Measurements from ENCODE around the gene TRABD2B.

Gene TRABD2B

GRCh38 chr1:47903723-47904122 is 93.5 kb downstream of the TRABD2B start:
- no peak for DNase-seq

DNA sequence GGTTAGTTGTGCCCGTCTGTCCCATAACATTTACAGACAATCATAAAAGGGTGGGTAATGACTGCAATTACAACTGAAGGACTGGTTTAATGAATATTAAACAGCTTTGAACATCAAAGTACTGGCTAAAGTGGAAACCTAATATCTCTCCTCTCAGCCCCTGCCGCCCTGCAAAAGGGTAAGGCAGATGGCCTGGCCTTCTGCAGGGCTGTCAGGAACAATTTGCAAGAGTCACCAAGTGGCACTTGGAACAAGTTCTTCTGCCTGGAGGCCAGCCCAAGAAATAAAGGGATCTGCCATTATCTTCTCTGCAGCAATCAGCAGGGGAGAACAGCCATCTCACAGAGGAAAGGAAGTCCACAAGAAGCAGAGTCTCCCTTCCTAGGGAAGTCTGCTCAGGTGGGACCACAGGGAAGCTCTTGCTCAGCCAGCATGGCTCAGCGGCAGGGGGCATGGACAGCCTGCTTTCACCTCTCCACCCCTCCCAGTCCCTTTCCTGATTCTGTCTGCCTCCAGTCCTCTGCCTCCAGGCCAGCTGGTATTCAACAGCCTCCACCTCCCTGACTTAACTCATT is 96.1 kb downstream of the TRABD2B start:
- DNase-seq = no peak

DNA sequence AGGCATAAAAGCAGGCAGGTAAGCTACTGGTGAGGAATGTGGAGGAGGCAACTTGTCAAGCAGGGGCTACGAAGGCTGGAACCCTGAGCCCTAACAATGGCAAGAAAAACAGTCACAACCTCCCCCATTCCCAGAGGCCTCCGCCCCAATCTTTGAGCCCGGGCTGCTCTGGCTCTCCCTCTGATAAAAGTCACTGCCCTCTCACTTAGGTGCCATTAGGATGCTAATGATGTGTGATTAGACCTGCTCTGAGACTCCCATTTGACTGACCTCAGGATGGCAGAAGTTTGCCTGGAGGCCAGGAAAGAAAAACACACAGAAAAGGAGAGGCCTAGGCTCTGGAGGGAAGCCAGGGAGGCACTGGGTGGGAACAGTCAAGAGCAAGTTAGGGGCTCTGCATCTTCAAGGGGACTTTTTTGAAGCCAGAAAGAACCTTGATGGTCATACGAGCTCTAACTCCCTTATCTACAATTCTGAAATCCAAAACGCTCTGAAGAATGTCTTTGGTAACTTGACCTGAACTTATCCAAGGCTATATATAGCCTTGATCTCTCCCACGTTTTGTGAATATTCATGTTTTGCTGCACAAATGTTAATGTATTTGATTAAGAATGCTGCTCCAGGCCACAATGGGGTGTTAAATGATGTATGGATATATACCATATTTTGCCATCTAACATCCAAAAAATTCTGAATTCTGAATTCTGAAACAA is 98.9 kb downstream of the TRABD2B start:
- DNase-seq = no peak

DNA sequence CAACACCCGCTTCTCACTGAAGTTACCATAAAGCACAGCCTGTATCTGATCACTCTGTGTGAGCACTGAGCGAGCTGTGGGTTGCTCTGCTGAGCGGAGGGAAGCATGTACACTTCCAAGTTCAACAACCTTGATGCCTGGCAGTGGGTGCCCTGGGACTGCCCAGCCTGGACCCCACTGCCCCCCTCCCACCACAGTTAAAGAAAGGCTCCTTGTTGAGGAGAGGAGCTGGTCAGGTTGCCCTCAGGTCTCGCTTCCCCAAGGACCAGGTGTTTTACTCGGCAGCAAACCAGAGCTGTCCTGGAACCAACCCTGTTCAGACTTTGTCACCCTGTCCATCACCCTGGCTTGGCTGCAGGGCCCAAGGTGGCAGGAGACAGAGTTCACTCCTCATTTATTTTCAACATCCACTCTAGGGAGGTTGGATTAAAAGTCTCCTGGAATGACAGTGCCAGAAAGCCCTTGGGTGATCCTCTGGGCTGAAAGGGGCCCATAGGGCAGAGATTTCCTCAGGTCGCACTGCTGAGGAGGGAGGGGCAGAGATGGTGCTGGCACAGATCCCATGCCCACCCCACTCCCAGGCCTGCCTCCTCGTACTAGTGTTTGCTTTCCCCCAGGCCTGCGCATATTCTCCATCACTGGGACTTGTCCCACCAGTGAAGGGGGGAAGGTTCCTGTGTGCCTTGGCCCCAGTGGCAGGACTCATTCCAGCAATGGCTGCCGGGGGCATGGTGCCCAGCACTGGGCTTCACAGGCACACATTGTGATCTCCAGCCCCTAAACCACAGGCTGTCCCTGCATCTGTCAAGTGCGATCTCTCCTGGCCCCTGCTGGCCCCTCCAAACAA is 101.7 kb downstream of the TRABD2B start:
- DNase-seq = no peak

- no peak for DNase-seq
Measured at GRCh38 chr1:47894410-47895278, 102.5 kb downstream of the TRABD2B start.

DNA sequence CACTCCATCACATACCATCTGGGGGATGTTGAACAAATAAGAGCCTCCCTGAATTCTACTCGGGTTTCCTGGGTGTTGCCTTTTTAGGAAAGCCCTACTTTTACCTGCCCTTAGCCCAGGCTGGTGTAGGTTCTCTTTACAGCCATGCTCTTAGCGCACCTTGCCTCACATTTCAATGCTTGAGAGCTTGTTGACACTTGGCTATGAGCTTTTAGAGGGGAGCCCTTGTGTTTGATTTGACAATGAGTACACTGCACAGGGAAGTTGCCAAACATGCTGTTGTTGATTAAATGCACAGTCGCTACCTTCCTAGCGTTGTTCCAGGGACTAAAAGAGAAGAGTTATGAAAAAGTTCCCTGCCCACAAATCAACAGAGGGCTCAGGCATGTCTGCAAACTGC is 103.8 kb downstream of the TRABD2B start:
- no peak for DNase-seq

- DNase-seq = no peak
Measured at GRCh38 chr1:47890779-47891178, 106.4 kb downstream of the TRABD2B start.

GRCh38 chr1:47888294-47888629 is 108.9 kb downstream of the TRABD2B start:
- DNase-seq = no peak

DNA sequence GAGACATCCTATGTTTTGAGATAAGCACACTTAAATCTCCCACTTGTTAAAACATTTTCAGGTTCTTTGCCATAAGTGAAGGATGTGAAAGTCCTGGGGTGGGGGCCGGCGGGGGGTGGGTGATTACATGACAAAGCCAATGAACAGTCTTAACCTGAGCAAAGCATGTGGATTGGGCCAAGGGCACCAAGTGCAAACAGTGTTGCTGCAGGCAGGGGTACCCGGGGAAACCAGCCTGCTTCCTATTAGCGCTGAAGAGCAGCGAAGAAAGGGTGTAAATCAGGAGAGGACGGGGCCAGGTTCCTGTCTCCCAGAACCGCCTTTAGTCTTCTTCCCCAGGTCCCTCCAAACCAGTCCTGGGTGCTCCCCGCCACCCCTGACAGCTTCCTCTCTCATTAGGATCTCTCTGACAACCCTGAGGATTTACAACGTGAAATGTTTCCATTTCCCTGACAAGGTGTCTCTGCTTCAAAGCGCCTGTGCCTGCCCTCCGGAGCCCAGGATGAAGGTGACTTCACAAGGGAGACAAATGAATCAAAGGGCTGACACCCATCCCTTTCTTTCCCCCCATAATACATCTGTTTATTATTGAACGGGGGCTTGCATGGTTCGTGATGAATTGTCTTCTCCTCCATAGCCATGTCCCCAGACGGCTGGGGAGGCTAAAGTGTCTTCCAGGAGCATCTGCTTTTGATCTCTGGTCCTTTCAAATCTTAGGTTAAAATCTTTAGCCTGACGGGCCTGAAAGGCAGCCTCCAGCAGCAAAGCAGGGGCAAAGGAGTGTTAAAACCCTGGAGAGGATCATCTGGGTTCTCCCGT is 109.5 kb downstream of the TRABD2B start:
- no peak for DNase-seq

DNA sequence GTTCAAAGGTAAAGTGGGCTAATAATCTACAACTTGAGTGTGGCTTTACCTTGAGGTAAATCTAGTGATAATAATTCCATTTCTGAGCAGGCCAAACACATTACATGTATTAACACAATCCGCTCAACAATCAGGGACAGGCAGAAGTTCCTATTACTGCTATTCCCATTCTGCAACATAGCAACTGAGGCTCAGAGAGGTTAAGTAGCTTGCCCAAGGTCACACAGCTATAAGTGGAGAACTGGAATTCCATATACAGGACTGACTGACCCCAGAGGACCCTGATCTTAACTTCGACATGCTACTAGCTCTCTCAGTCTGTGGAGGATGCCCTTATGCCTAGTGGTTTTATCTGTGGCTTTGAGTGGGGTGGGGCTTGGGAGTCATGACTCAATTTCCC is 110.1 kb downstream of the TRABD2B start:
- DNase-seq = no peak

GRCh38 chr1:47886141-47886540 is 111.0 kb downstream of the TRABD2B start:
- DNase-seq = no peak

DNA sequence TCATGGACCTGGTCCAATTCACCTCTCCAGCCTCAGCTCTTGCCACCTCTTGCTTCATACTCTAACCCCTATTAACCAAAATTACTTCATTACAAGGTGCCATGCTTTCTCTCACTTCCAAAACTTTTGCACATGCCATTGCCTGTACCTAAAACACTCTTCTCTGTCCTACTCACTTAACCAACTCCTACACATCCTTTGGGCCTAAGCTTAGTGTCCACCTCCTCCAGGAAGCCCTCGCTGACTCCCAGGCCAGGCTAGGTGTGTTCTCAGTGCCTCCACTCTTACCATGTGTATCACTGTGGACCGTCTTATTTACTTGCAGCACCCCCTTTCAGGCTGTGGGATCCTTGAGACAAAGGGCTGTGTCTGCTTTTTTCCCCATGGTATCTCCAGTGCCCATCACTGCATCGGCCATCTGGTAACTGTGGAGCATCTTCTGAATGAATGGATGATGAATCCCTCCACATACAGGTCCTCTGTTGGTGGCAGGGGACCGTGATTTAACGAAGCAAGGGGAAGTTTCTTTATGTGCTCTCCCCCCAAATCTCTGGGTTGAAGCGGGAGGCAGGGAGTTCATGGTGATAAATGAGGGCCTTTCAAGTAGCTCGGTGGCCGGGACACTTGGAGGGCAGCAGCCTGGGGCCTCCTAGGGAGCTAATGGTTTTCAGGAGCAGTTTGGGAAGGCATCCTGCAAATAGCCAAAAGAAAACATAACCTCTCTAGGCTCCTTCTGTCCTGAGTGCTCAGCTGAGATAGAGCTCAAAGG is 111.9 kb downstream of the TRABD2B start:
- no peak for DNase-seq

DNA sequence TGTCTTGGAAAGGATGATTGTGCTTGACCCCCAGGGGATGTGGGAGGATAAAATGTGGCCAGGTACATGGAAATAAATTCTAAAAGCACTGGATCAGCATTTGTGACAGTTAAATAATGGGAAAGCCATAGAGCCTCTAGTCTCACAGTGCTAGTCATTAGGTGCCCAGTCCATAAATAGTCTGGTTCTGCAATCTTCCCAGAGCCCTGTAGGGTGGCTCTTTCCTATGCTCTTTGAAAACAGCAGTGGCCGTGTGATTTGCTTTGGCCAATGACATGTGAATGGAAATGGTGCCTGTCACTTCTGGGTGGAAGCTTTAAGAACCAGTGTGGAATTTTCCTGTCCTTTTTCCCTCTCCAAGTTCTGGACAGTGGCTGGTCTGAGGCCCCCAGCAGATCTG is 113.2 kb downstream of the TRABD2B start:
- DNase-seq = no peak

DNA sequence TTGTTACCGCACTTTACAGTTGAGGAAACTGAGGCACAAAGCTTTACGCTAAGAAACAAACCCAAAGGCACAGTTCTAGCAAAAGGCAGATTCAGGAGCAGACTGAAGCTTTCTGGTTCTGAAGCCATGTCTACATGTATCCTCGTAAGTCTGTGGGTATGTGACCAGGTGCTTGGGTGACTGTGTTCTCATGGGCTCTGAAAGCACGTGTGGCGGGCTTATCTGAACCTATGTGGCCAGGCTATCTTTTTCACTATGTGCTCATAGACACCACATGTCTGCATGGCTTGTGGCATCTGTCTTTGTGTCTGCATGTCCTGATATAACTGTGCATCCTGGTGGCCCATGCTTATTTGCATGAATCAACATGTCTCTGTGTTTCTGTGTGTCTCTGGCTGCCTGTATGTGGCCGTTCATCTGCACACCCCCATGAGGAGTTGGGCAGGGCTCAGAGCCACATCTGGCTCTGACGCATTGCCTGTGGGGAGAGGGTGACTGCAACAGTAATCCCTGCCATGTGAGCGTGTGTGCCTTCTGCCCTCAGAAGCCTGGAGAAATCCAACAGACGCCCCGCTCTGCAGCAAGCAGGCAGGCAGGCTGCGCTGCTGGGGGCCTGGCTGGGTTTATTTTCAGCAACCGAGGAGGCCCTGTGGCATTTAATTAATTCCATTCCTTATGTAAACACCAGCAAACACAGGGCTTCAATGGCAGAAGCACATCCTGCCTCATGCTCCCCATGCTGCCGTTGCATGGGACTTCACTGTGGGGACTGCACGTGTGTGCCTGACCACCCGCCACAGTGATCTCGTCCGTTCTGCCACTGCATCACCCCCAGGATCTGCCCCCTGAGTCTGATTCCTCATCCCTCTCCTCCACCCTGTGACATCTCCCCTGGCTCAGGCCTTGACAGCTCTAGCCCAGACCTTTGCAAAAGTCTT is 115.4 kb downstream of the TRABD2B start:
- DNase-seq = no peak

DNA sequence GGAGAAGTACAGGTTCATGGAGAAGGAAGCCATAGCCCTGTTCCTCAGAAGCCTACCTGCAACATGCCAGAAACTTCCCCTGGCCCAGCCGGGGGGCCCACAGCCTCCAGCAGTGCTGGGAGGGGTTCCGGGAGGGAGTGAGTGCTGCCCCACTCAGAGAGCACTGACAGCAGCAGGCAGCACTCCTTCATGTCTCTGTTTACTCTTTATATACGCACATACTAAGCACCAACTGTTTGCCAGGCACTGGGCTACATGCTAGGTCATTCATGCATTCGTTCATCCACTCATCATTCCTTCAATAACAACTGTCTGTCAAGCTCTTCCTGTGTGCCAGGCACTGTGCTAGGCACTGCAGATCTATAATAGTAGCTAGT is 120.6 kb downstream of the TRABD2B start:
- no peak for DNase-seq

DNA sequence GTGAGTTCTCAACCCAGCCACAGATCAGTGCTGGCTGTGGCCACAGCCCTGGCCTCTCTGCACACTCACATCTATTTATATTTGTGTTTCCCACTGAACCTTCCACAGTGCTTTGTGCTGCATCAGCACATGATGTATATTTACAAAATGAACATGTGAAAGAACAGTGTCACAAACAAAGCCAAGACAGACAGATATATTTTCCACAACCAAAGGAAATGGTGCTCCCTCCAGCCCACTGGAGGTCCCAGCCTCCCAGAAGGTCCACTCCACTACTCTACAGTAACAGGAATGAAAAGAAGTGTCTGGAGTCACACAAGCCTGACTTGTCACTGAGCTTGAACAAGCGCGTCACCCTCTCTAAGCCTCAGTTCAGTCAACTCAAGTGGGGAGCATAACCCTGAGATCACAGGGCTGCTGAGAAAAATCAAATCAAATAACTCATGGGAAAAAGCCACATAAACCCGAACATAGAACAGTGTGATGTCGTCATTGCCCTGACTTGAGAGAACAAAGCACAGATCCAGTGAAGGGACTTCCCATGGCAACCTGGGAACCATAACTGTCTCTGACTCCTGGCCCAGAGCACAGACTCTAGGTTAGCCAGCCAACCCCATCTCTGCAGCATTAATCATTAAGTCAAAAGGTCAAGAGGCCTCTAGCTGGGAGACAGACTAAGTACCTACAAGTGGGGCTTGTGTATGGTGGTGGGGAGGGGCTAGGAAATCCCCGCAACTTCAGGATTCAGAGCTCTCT is 121.2 kb downstream of the TRABD2B start:
- DNase-seq = no peak

DNA sequence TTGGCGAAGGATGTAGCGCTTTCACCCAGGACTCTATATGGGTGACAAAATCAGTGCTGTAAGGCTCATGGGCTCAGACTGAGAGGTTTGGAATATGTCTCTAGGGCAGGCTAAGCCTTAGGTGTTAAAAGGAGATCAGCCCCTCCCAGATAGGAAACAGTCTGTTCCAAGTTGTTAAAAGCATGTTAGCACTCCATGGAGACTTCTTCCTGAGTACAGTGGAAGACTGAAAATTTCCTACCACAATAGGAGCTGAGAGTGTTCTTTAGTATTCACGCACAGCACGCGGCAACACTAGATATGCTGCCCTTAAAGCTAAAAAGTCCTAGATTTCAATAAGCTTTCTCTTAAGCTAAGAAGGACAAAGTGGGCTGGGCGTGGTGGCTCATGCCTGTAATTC is 122.1 kb downstream of the TRABD2B start:
- no peak for DNase-seq

GRCh38 chr1:47873337-47873736 is 123.8 kb downstream of the TRABD2B start:
- DNase-seq = no peak

GRCh38 chr1:47872886-47873285 is 124.3 kb downstream of the TRABD2B start:
- no peak for DNase-seq
